ENCODE results near the gene ZNF488.

ZNF488 gene

DNA sequence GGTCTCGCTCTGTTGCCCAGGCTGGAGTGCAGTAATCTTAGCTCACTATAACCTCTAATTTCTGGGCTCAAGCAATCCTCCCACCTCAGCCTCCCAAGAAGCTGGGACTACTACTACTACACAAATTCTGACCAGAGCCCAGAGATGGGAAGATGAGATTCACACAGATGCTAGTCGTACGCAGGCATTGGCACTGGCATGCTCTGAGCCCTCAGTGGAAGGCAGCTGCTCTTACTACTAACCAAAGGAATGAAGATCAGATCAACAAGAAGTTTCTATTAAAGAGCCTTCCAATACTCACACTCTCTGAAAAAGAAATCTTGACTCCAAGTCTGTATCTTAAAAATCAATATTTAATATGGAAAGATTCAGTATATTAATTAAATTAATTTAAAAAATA, 51.1 kb downstream of the ZNF488 start:
- TF ChIP-seq, protein P1, sequence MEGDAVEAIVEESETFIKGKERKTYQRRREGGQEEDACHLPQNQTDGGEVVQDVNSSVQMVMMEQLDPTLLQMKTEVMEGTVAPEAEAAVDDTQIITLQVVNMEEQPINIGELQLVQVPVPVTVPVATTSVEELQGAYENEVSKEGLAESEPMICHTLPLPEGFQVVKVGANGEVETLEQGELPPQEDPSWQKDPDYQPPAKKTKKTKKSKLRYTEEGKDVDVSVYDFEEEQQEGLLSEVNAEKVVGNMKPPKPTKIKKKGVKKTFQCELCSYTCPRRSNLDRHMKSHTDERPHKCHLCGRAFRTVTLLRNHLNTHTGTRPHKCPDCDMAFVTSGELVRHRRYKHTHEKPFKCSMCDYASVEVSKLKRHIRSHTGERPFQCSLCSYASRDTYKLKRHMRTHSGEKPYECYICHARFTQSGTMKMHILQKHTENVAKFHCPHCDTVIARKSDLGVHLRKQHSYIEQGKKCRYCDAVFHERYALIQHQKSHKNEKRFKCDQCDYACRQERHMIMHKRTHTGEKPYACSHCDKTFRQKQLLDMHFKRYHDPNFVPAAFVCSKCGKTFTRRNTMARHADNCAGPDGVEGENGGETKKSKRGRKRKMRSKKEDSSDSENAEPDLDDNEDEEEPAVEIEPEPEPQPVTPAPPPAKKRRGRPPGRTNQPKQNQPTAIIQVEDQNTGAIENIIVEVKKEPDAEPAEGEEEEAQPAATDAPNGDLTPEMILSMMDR (IDR thresholded peaks at IDR 0.05; ENCODE audit: insufficient read depth, missing control alignments) = no peak
- FAIRE-seq (no peak), DNase-seq (ENCODE audit: insufficient read length, low spot score) (no peak)

DNA sequence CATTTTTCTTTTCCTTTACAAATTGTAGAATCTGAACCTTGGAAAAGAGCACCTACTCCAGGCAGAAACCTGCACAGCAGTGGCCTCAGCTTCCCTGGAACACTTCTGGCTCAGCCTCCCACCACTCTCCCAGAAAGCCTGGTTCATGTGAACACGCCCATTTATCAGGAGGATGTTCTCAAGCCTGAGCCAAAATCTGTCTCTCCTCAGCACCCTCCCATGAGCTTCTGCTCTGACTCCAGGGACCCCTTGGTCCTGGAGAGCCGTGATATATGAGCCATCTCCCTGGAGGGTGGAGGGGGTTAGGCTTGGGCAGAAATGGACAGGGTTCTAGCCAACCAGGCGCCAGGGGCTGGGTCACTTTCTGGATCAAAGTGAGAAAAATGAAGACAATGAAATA, 51.7 kb downstream of the ZNF488 start:
- DNase-seq (ENCODE audit: insufficient read length, low spot score) = no peak
- no peak for FAIRE-seq

DNA sequence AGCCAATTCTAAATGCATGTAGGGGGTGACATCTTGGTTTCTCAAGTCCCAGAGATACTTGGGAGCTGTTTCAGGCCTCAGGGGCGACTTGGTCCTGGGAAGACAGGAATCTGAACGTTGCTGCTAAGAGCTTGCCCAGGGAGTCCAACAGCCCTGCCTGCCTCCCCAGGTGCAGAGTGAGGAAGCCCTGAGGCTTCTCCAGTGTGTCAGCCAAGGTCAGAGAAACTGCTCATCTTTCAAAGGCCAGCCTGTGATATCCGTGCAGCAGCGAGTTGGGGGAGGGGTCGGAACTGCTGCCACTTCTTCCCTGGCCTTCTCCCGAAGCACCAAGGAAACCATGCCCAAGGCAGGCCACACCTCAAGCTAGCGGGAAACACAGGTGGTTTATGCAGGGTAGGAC, 52.1 kb downstream of the ZNF488 start:
- DNase-seq (ENCODE audit: insufficient read length, low spot score) = no peak
- FAIRE-seq = no peak
- TF ChIP-seq, protein P1 (IDR thresholded peaks at IDR 0.05; ENCODE audit: insufficient read depth, missing control alignments) = no peak

More for the DNA sequence above, 51.7 kb downstream of the ZNF488 start:
- TF ChIP-seq, protein P1 (IDR thresholded peaks at IDR 0.05; ENCODE audit: insufficient read depth, missing control alignments) = no peak

DNA sequence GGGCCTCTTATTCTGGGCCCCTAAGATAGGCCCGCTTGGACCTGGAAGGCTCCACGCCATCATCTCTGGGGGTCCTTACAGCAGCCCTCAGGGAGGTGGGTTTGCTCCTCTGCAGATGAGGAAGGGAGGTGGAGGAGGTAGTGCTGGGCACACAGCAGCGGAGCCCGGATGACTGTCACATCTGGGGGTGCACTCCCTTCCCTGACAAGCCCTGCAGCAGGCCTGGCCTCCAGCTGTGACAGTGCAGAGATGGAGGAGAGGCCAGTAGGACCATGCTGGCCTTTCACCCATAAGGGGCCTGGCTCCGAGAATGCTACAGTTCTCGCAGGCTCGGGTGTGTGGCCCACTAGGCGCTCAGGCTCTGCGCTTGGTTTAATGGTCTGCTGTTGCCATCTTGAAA, 52.6 kb downstream of the ZNF488 start:
- FAIRE-seq (no peak), DNase-seq (ENCODE audit: insufficient read length, low spot score) (no peak)
- TF ChIP-seq, protein P1 (IDR thresholded peaks at IDR 0.05; ENCODE audit: insufficient read depth, missing control alignments) = no peak

DNA sequence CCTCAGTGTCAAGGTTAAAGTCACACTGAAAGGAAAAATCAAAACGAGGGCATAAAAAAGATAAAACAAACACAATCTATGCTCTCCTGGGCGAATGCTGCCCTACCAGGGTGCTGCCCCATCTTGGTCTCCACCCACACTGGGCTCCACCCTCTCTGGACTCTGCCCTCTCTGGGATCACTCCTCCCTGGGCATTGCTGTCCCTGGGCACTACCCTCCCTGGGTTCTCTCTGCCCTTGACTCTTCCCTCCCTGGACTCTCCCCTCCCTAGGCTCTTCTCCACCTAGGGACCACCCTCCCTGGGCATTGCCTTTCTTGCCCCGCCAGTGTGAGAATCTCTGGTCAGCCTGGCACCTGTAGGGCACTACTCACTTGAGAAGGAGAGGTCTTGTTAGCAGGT, 53.3 kb downstream of the ZNF488 start:
- TF ChIP-seq, protein P1 (IDR thresholded peaks at IDR 0.05; ENCODE audit: insufficient read depth, missing control alignments) = no peak
- no peak for DNase-seq (ENCODE audit: insufficient read length, low spot score)
- FAIRE-seq = no peak

DNA sequence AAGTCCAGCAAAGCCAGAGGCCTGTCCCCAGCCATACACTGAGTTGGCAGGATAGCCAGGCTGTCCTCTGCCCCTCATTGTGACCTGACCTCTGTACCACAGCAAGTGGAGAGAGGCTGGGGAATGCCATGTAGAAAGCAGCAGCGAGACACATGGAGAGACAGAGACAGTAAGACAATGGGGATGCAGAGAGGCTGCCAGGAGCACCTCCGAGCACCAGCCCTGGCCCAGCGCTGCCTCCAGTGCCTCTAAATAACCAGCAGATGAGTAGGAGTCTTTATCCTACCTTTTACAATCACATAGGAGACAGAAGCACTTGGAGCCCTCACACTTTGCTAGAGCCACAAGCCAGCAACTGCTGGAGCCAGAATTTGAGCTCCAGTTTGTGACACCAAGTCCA, 53.7 kb downstream of the ZNF488 start:
- TF ChIP-seq, protein P1 (IDR thresholded peaks at IDR 0.05; ENCODE audit: insufficient read depth, missing control alignments) = no peak
- no peak for FAIRE-seq
- no peak for DNase-seq (ENCODE audit: insufficient read length, low spot score)

DNA sequence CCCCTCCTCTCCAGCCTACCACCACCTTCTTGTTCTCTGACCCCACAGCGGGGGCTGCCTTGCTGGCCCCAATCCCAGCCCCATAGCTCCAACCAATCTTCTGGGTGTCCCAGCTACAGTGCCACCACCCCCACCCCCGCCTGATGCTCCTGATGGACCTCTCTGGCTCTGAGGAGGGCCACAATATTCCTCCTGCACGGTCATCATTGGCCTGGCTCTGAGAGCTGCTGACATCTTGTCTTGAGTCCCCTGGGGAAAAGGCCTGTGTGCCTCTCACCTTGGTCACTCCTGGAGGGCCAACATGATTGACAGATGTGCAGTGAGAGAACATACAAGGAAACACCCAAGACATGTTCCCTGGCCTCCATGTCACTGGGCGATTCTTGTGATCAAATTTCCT, 54.2 kb downstream of the ZNF488 start:
- TF ChIP-seq, protein P1 (IDR thresholded peaks at IDR 0.05; ENCODE audit: insufficient read depth, missing control alignments) = no peak
- DNase-seq (ENCODE audit: insufficient read length, low spot score) = no peak
- no peak for FAIRE-seq

Measured in D721Med (cell line).